GM19240 (cell line): ENCODE measurements around the gene FSHR.

Experiments used
- DNase-seq: peaks from one replicate; pipeline ENCODE4 v3.0.0; 2011; ENCODE audit warnings: low spot score; ENCODE audit not compliant: insufficient read length

FSHR gene

DNA sequence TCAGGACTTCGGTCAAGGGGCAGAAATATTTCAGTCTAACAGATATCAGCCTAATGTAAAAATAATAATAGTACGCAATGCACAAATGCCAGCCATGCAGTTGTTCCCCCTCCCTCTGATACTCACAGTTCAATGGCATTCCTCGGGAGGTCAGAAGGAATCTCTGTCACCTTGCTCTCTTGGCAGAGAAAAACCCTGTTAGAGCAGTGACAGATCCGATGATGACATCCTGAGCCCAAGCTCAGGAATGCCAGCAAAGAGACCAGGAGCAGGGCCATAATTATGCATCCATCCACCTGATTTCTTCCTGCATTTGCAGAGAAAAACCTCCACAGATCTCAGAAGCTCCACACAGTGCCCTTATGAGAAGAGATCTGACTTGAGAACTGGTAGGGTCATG, at the start of gene FSHR:
TSS of gene FSHR (minus strand) at position 376 of the 400 bp plus-strand sequence. CDS start at position 278, 98 bp downstream.
- DNase-seq: no peak

DNA sequence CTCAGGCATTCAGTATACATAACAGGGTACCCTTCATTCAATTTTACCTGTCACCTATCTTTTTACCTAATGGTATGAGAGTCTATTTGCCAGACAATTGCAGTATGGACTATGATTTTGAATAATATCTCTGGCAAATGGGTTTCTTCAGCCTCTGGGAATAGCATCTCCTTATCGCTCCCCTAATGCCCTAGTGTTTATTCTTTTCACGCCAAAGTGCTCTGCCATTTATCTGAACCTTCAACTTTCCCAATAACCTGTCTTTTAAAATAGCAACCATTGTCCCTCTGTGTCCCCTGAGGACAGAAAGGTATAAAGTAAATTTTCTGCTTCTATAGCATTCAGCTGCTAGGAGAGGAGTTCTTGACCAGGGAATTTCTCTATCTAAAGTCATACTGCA, 45.0 kb upstream of the FSHR start:
- no peak for DNase-seq

- DNase-seq: no peak
These were observed 40.4 kb upstream of the FSHR start for GRCh38 chr2:49194701-49195100.

GRCh38 chr2:49192036-49192435, 37.7 kb upstream of the FSHR start:
- no peak for DNase-seq

- no peak for DNase-seq
These were observed 35.4 kb upstream of the FSHR start for GRCh38 chr2:49189512-49190225.

DNA sequence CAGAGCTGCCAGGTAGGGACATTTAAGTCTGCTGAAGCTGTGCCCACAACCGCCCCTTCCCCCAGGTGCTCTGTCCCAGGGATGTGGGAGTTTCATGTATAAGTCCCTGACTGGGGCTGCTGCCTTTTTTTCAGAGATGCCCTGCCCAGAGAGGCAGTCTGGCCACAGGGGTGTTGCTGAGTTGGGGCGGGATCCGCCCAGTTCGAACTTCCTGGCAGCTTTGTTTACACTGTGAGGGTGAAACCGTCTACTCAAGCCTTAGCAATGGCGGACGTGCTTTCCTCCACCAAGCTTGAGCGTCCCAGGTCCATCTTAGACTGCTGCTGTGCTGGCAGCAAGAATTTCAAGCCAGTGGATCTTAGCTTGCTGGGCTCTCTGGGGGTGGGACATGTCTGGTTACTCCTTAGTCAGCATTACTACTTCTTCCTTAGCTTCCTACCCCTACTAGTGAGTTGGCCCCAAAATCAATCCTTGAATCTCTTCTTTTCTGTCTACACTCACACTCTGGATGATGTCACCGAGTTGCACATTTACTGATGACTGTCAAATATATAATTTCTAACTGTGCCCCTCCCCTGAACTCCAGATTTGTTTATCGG, 31.8 kb upstream of the FSHR start:
- no peak for DNase-seq

DNA sequence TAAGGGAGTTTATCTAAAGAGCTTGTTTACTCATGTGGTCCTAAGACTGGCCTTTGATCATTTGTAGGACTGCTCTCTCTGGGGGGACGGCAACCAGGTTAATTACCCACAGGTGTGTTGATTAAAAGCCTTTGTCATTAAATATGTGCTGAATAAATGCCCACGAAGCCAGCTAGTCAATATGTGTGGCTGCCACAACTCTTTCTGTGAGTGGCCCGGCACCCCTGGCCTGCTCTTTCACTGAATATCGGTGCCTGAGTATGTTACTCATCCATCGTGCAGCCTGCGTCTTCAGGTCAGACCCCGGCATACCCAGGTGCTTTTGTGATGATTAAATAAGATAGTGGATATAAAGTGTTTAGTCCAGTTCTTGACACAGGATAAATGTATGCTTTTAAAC, 24.3 kb upstream of the FSHR start:
- DNase-seq: no peak

GRCh38 chr2:49177194-49177593, 22.9 kb upstream of the FSHR start:
- no peak for DNase-seq

DNA sequence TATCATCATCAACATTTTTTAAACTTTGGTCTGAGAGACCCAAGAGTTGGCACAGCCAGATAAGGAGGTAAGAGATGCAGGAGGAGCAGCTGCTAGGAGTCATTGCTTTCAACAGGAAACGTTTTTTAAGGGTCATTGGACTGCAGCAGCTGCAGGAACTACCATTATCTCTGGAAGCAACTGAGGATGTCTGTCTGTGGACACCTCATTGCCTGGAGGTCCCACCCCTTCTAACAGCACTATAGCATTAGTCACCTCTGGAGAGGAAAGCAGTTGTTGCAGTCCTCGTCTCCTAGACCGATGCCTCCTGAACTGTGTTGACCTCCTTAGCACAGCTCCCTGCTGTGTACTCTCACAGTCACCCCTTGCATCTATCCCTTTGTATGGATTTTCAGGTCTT, 21.5 kb upstream of the FSHR start:
- DNase-seq: no peak

DNA sequence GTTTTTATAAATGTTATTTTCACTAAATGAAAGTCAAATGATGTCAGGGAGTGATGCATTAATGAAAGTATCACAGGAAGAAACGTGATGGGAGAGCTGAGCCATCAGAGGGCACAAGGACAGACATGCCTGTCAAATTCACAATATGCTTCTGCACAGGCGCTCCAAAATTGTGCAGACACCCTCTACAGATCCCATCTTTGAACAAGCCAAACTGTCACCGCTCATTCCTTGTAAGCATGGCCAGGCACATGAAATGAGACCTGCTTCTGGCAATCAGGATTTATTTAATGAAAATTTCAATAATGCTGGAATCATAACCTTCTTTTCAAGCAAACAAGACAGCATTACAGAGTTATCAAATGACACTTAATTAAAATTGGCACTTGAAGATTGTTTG, 20.4 kb upstream of the FSHR start:
- DNase-seq: no peak

- DNase-seq: no peak
These were observed 12.8 kb upstream of the FSHR start for GRCh38 chr2:49167131-49167530.

DNA sequence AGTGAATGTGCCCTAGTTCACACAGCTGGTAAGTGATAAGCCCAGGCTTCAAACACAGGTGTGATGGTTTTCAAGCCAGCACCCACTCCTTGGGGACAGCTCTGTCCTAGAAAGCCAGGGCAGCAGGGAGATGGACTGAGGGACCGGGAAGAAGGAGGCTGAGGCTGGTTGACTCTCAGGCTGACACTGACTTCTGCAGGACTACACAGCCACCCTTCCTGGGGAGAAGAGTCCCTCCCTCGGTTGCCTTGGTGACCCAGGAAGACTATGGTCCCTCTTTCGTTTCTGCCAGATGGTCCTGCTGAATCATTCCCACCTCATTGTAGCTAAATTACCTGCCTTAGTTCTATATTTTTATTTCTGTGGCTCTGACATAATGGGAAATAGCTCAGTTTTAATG, 11.3 kb upstream of the FSHR start:
- no peak for DNase-seq

GRCh38 chr2:49164729-49165128, 10.4 kb upstream of the FSHR start:
- no peak for DNase-seq

- DNase-seq: no peak
These were observed 7.8 kb upstream of the FSHR start for GRCh38 chr2:49162151-49162550.

- no peak for DNase-seq
These were observed 576 bp upstream of the FSHR start for GRCh38 chr2:49154891-49155290.

DNA sequence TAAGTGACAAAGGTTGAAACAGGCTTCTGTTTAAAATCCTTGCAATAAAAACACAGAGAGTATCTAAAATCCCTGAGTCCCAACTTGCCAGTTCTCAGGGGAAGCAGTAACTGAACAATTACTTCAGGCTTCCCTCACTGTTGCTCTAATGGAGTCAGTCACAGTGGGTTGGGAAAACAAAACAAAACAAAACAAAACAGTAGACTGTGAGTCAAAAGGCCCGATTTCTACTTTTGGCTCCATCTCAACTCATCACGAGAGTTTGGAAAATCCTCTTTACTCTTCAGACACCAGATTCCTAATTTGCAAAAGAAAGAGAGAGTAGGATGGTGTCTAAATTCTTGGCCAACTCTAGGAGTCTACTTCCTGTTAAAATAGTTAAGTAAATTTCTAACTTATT, 1.1 kb downstream of the FSHR start:
- DNase-seq: no peak

DNA sequence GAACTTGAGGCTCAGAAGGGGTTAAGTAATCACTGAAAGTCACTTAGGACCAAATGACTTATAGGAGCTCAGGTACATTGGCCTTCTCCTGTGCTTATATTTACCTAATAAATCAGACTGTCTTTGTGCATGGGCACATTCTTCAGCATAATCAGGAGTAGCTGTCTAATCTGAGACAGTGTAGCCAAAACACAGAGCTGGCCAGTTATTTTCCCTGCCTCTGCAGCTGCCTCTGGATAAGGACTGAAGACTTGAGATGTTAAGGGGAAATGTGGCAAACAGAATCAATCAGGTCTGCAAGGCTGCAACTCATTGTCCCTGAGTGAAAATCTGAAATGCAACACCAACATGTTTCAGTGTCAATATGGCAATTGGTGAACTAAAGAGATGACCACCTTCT, 1.5 kb downstream of the FSHR start:
- no peak for DNase-seq

DNA sequence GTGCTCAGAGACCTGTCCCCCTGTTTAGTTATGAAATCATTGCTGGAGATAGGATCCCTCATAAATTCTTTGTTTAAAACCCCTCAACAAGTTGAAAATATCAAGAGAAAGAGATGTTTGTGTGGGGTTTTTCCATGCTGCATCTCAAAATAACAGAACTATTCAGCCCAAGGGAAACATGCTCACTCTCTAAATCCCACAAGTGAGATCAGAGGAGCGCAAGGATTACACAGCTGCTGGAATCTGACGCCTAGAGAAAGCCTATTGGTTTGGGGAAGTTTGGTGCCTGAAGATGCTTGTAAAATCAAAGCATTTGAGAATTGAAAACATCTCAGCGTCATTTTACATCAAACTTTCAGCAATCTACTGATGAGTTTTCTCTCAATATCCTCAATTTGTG, 7.9 kb downstream of the FSHR start:
- no peak for DNase-seq

GRCh38 chr2:49131801-49132200, 22.5 kb downstream of the FSHR start:
- DNase-seq: no peak

- DNase-seq: no peak
These were observed 25.3 kb downstream of the FSHR start for GRCh38 chr2:49129034-49129433.

GRCh38 chr2:49123600-49123999, 30.7 kb downstream of the FSHR start:
- DNase-seq: no peak

GRCh38 chr2:49122107-49122506, 32.2 kb downstream of the FSHR start:
- no peak for DNase-seq

DNA sequence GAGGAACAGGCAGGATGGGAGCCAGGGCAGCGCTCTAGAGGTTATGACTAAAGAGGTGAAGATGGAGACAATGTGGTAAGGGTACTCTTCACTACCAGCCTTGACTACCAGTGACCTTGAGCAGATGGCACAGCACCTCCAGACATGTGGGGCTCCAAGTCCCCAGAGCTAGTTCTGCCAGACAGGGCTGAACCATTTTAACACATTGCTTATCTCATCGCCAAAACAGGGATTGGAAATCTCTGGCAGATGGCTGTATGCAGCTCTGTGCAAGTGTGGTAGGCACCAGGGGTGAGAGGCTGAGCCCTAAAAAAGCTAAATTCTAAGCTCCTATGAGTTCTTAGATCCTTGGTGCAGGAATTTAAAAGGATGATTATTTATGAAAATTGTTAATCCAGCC, 41.3 kb downstream of the FSHR start:
- no peak for DNase-seq
